B cell (primary cell): ENCODE results near the gene ST6GALNAC3. TPM values are rescaled to one million over a fixed set of nuclear protein-coding genes. Genes with fewer than 3 reads are reported as not detected.

ENCODE experiments used
- ATAC-seq: fragments of 200-7000 bp; cut with Tn5 transposase; one replicate; pipeline ENCODE4 v1.10.0; 2021; ENCODE audit warnings: low read depth, mild to moderate bottlenecking, moderate number of reproducible peaks, moderate library complexity
- CTCF ChIA-PET: fragments of 350-600 bp; sonication (Branson Sonifier 250); formaldehyde crosslinking; loops from one replicate; lab custom pipeline; 2021; ENCODE audit warnings: antibody characterized with exemption, inconsistent platforms; lab: Charles Lee
- POLR2A ChIA-PET: fragments of 350-600 bp; sonication (Branson Sonifier 250); formaldehyde crosslinking; loops from one replicate; lab custom pipeline; 2021; ENCODE audit warnings: antibody characterized with exemption; lab: Charles Lee
- DNase-seq: peaks from one replicate; pipeline ENCODE4 v3.0.0; 2013
- H2AFZ ChIP-seq: 2 replicates; pipeline ENCODE4 v1.6.1; 2012; ENCODE audit warnings: mild to moderate bottlenecking, low read depth, low read length; ENCODE audit not compliant: insufficient read depth, poor library complexity, severe bottlenecking
- H3K27ac ChIP-seq, 2 donors: 1 replicate in 1 of 2; 2 replicates in 1 of 2; pipeline ENCODE4 v1.5.1; 2012 to 2013; ENCODE audit warnings: low read length in 2 of 2, mild to moderate bottlenecking in 2 of 2, moderate library complexity in 1 of 2
- H3K27me3 ChIP-seq, 4 experiments: fragments of 200-600 bp in 1 of 4; sonication (generic) in 1 of 4; replicated peaks in 1 of 4; 1 replicate in 2 of 4; 2 replicates in 2 of 4; pipeline versions ENCODE4 v1.6.1 to v1.7.0; 2013 to 2016; ENCODE audit warnings: low read length in 3 of 4, mild to moderate bottlenecking in 2 of 4, mixed read lengths in 1 of 4, moderate library complexity in 1 of 4; ENCODE audit not compliant: insufficient read depth in 4 of 4, control insufficient read depth in 3 of 4; ENCODE audit errors: control extremely low read depth in 1 of 4
- H3K36me3 ChIP-seq, 2 experiments: replicated peaks in 1 of 2; 1 replicate in 1 of 2; 2 replicates in 1 of 2; pipeline versions ENCODE4 v1.6.1 to v1.7.1; 2013; ENCODE audit warnings: low read length in 1 of 2; ENCODE audit not compliant: insufficient read depth in 2 of 2, control insufficient read depth in 1 of 2; ENCODE audit errors: control extremely low read depth in 1 of 2, extremely low read depth in 1 of 2
- H3K4me1 ChIP-seq, 2 donors: fragments of 200-600 bp in 1 of 2; sonication (generic) in 1 of 2; 1 replicate in 1 of 2; 2 replicates in 1 of 2; pipeline versions ENCODE4 v1.5.1 to v1.6.1; 2013 to 2017; ENCODE audit warnings: low read length in 2 of 2; ENCODE audit not compliant: control insufficient read depth in 2 of 2, insufficient read depth in 2 of 2
- H3K4me2 ChIP-seq: replicated peaks from 2 replicates; pipeline ENCODE3; 2012; ENCODE audit warnings: mild to moderate bottlenecking, low read depth, low read length; ENCODE audit not compliant: poor library complexity, severe bottlenecking
- H3K4me3 ChIP-seq, 5 experiments: fragments of 200-600 bp in 1 of 5; sonication (generic) in 1 of 5; 1 replicate in 3 of 5; 2 replicates in 2 of 5; pipeline versions ENCODE4 v1.5.1 to v1.7.0; 2011 to 2016; ENCODE audit warnings: low read length in 4 of 5, mild to moderate bottlenecking in 4 of 5, low read depth in 2 of 5, control low read depth in 1 of 5, moderate library complexity in 1 of 5; ENCODE audit not compliant: insufficient read depth in 1 of 5; ENCODE audit errors: control extremely low read depth in 1 of 5, extremely low read depth in 1 of 5
- H3K79me2 ChIP-seq: fragments of 200-600 bp; sonication (generic); one replicate; pipeline ENCODE4 v1.6.0; 2016; ENCODE audit warnings: low read length; ENCODE audit not compliant: control insufficient read depth, insufficient read depth
- H3K9ac ChIP-seq: fragments of 200-600 bp; sonication (generic); 2 replicates; pipeline ENCODE4 v1.6.1; 2017; ENCODE audit warnings: mild to moderate bottlenecking, low read length, moderate library complexity
- H3K9me3 ChIP-seq, 3 donors: one replicate each; pipeline versions ENCODE4 v1.6.1 to v1.7.1; 2013; ENCODE audit warnings: low read length in 2 of 3; ENCODE audit not compliant: control insufficient read depth in 2 of 3, insufficient read depth in 1 of 3; ENCODE audit errors: control extremely low read depth in 1 of 3
- H4K20me1 ChIP-seq: 2 replicates; pipeline ENCODE4 v1.6.0; 2012; ENCODE audit warnings: mild to moderate bottlenecking, low read length; ENCODE audit not compliant: insufficient read depth, control insufficient read depth, poor library complexity, severe bottlenecking
- H3K27ac Mint-ChIP-seq: one replicate; pipeline ENCODE4 v1.8.0; 2021; ENCODE audit warnings: mixed read lengths
- H3K27me3 Mint-ChIP-seq: one replicate; pipeline ENCODE4 v1.8.0; 2021; ENCODE audit warnings: mixed read lengths
- H3K4me1 Mint-ChIP-seq: one replicate; pipeline ENCODE4 v1.8.0; 2021; ENCODE audit warnings: mixed read lengths
- H3K4me3 Mint-ChIP-seq: one replicate; pipeline ENCODE4 v1.8.0; 2021; ENCODE audit warnings: mixed read lengths
- H3K9me3 Mint-ChIP-seq: one replicate; pipeline ENCODE4 v1.8.0; 2022; ENCODE audit warnings: mixed read lengths; ENCODE audit not compliant: insufficient read depth
- EZH2 ChIP-seq: IDR thresholded peaks from 2 replicates; pipeline ENCODE4 v1.6.1; 2012; ENCODE audit warnings: borderline replicate concordance, low read depth, mild to moderate bottlenecking, moderate library complexity, low read length; ENCODE audit not compliant: insufficient read depth, poor library complexity, severe bottlenecking
- WGBS: methylation state at CpG from one replicate; pipeline ENCODE4 v1.1.5; 2013; ENCODE audit warnings: missing lambda C conversion rate; ENCODE audit not compliant: insufficient coverage; 5-methylcytosine and 5-hydroxymethylcytosine counted together
- intact Hi-C: fragments of 100-400 bp; cut with micrococcal nuclease; formaldehyde crosslinking; loops from one replicate; pipeline ENCODE4 v1.10.0; 2022
- polyA plus RNA-seq: library from polyadenylated mRNA; depleted of rRNA; stranded (reverse); fragments of >200 nt; gene quantifications from 2 replicates; pipeline ENCODE4 v1.2.3, GENCODE V29; 2012
- total RNA-seq, 2 donors: library from RNA; stranded (reverse); fragments of 120-200 nt in 1 of 2; gene quantifications; 1 replicate in 1 of 2; 2 replicates in 1 of 2; pipeline versions ENCODE4 v1.2.3 to v1.2.4, GENCODE V29; 2013 to 2022
- TF ChIP-seq, protein P1 (sequence below): fragments of 200-600 bp; IDR thresholded peaks from one replicate; pipeline ENCODE4 v1.8.0; 2022; ENCODE audit warnings: antibody characterized with exemption, mild to moderate bottlenecking

Gene ST6GALNAC3
- total and polyA plus RNA-seq, 2 donors (not counting 1 experiment from before 2014, with no cell fraction given) = 3.0 to 17.3 TPM

- intact Hi-C loops = no loop called here
- Mint-ChIP-seq H3K27ac (no peak overlapping the region), H3K27me3 (no peaks in the 10 kb centered on the region), H3K4me1 (peaks cover 14% of the 10 kb centered on the region), H3K9me3 (no peaks in the 10 kb centered on the region), H3K4me3 (no peak overlapping the region)
- Histone ChIP-seq H3K4me3 (no peak overlapping the region), H3K27ac (no peak overlapping the region), H2AFZ (no peak overlapping the region), H4K20me1 (no peaks in the 10 kb centered on the region), H3K36me3 (no peaks in the 10 kb centered on the region), H3K9ac (no peak overlapping the region), H3K4me2 (no peak overlapping the region), H3K4me1 (peaks cover 0 to 3% of the 10 kb centered on the region in 2 donors), H3K27me3 (no peaks in the 10 kb centered on the region), H3K79me2 (peaks cover 2% of the 10 kb centered on the region), H3K9me3 (no peaks in the 10 kb centered on the region)
- TF ChIP-seq EZH2 = no peak
- TF ChIP-seq, protein P1, sequence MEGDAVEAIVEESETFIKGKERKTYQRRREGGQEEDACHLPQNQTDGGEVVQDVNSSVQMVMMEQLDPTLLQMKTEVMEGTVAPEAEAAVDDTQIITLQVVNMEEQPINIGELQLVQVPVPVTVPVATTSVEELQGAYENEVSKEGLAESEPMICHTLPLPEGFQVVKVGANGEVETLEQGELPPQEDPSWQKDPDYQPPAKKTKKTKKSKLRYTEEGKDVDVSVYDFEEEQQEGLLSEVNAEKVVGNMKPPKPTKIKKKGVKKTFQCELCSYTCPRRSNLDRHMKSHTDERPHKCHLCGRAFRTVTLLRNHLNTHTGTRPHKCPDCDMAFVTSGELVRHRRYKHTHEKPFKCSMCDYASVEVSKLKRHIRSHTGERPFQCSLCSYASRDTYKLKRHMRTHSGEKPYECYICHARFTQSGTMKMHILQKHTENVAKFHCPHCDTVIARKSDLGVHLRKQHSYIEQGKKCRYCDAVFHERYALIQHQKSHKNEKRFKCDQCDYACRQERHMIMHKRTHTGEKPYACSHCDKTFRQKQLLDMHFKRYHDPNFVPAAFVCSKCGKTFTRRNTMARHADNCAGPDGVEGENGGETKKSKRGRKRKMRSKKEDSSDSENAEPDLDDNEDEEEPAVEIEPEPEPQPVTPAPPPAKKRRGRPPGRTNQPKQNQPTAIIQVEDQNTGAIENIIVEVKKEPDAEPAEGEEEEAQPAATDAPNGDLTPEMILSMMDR = no peak
- ChIA-PET POLR2A (no interaction called here), CTCF (no interaction called here)
- ATAC-seq (no peak), DNase-seq (no peak)
- 100% methylated on average over 1 of the region's 1 CpG for WGBS
Observed at GRCh38 chr1:76274302-76274701, 199.8 kb downstream of the ST6GALNAC3 start.

GRCh38 chr1:76274718-76275117 is 200.2 kb downstream of the ST6GALNAC3 start:
- TF ChIP-seq, protein P1 = no peak
- TF ChIP-seq EZH2 = no peak
- 91% methylated on average over 2 of the region's 3 CpGs for WGBS
- H3K27me3 Mint-ChIP-seq = no peaks in the 10 kb centered on the region
- H3K4me1 Mint-ChIP-seq = peaks cover 13% of the 10 kb centered on the region
- no peak for ATAC-seq
- Histone ChIP-seq H3K36me3 (no peaks in the 10 kb centered on the region), H3K9ac (no peak overlapping the region), H3K27ac (no peak overlapping the region), H3K27me3 (no peaks in the 10 kb centered on the region), H2AFZ (no peak overlapping the region), H3K9me3 (no peaks in the 10 kb centered on the region), H3K4me1 (peaks cover 0 to 3% of the 10 kb centered on the region in 2 donors), H3K79me2 (no peaks in the 10 kb centered on the region), H3K4me2 (no peak overlapping the region), H4K20me1 (no peaks in the 10 kb centered on the region), H3K4me3 (no peak overlapping the region)
- no peak overlapping the region for H3K27ac Mint-ChIP-seq
- DNase-seq = no peak
- H3K4me3 Mint-ChIP-seq = no peak overlapping the region
- intact Hi-C loops = no loop called here
- POLR2A ChIA-PET = no interaction called here
- no peaks in the 10 kb centered on the region for H3K9me3 Mint-ChIP-seq
- CTCF ChIA-PET = no interaction called here
